ENCODE results near the gene PDGFA.

PDGFA gene

DNA sequence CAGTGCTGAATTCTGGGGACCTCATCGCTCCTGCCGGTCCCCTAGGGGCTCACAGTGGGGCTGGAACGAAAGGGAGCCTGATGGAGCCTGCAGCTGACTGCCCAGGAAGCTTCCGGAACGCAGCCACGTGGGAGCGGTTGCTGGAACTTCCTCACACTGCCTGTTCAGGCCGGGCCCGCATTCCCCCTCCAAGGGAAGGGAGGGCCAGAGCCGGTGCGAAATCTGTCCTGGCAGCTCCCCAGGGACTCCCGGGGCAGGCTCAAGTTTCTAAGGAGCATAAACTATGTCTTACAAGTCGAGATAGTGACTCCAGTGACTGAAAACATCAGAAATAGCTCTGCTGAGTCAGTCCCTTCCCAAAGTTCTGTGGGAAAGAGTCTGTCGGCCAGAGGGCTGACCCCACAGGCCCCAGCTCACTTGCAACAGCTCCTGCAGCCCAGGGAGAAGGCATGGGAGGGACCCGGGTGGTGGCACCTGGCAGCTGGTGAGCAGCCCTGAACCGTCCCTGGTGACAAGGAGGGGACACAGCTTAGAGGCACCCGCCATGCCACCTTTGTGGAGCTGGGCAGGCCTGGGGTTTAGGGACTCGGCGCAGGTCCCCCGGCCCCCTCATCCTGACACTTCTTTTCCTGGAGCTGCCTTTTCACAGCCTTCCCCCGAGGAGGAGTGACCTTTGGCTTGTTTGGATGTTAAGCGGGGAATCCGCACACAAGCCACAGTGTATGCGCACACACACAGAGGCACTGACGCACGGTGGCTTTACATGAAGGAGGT lies 47.6 kb downstream of the PDGFA start:
- TF ChIP-seq TCF12 (IDR thresholded peaks at IDR 0.05; ENCODE audit: low read depth) = 0 out of 2 replicates have a peak, but pooled peaks have one; percentile 50
- no peak for TF ChIP-seq RAD21 (IDR thresholded peaks at IDR 0.05; ENCODE audit: low read depth)
- TF ChIP-seq EP300 (IDR thresholded peaks at IDR 0.05; ENCODE audit: borderline replicate concordance) = peak; percentile 51; the same call in 1 of the 2 replicates
- TF ChIP-seq, protein P1, sequence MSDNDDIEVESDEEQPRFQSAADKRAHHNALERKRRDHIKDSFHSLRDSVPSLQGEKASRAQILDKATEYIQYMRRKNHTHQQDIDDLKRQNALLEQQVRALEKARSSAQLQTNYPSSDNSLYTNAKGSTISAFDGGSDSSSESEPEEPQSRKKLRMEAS (IDR thresholded peaks at IDR 0.05) = peak; percentile 97
- TF ChIP-seq YY1 (IDR thresholded peaks at IDR 0.05; ENCODE audit: low read depth) = no peak
- TF ChIP-seq, protein P2, sequence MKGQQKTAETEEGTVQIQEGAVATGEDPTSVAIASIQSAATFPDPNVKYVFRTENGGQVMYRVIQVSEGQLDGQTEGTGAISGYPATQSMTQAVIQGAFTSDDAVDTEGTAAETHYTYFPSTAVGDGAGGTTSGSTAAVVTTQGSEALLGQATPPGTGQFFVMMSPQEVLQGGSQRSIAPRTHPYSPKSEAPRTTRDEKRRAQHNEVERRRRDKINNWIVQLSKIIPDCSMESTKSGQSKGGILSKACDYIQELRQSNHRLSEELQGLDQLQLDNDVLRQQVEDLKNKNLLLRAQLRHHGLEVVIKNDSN (IDR thresholded peaks at IDR 0.05) = peak; percentile 60; the same call in 1 of the 2 replicates
- TF ChIP-seq NFIC (IDR thresholded peaks at IDR 0.05) = peak; percentile 55
- 0 out of 2 replicates have a peak, but pooled peaks have one; percentile 22 for TF ChIP-seq TEAD4 (IDR thresholded peaks at IDR 0.05)
- TF ChIP-seq FOXM1 (IDR thresholded peaks at IDR 0.05; ENCODE audit: borderline replicate concordance, low read depth) = no peak

GRCh38 chr7:471191-471865 lies 48.3 kb downstream of the PDGFA start:
- TF ChIP-seq RAD21 (IDR thresholded peaks at IDR 0.05; ENCODE audit: low read depth) (no peak), REST (IDR thresholded peaks at IDR 0.05; ENCODE audit: low read depth) (no peak), EGR1 (IDR thresholded peaks at IDR 0.05) (no peak), FOXM1 (IDR thresholded peaks at IDR 0.05; ENCODE audit: borderline replicate concordance, low read depth) (no peak), TCF12 (IDR thresholded peaks at IDR 0.05; ENCODE audit: low read depth) (no peak), YY1 (IDR thresholded peaks at IDR 0.05; ENCODE audit: low read depth) (no peak), CREB1 (IDR thresholded peaks at IDR 0.05; ENCODE audit: low read depth) (no peak), TAF1 (IDR thresholded peaks at IDR 0.05; ENCODE audit: low read depth) (no peak), EP300 (IDR thresholded peaks at IDR 0.05; ENCODE audit: borderline replicate concordance) (no peak), ZBTB7A (IDR thresholded peaks at IDR 0.05; ENCODE audit: low read depth) (no peak), CEBPB (IDR thresholded peaks at IDR 0.05) (no peak), TEAD4 (IDR thresholded peaks at IDR 0.05) (no peak), NFIC (IDR thresholded peaks at IDR 0.05) (no peak)
- TF ChIP-seq, protein P2 (IDR thresholded peaks at IDR 0.05) = no peak
- TF ChIP-seq, protein P1 (IDR thresholded peaks at IDR 0.05) = no peak

- no peak for TF ChIP-seq REST (IDR thresholded peaks at IDR 0.05; ENCODE audit: low read depth)
- no peak for TF ChIP-seq ZBTB7A (IDR thresholded peaks at IDR 0.05; ENCODE audit: low read depth)
- TF ChIP-seq TEAD4 (IDR thresholded peaks at IDR 0.05) = no peak
- no peak for TF ChIP-seq TCF12 (IDR thresholded peaks at IDR 0.05; ENCODE audit: low read depth)
- TF ChIP-seq, protein P2 (IDR thresholded peaks at IDR 0.05) = no peak
- TF ChIP-seq CREB1 (IDR thresholded peaks at IDR 0.05; ENCODE audit: low read depth) = no peak
- TF ChIP-seq RAD21 (IDR thresholded peaks at IDR 0.05; ENCODE audit: low read depth) = no peak
- no peak for TF ChIP-seq TAF1 (IDR thresholded peaks at IDR 0.05; ENCODE audit: low read depth)
- no peak for TF ChIP-seq CEBPB (IDR thresholded peaks at IDR 0.05)
- no peak for TF ChIP-seq FOXM1 (IDR thresholded peaks at IDR 0.05; ENCODE audit: borderline replicate concordance, low read depth)
- no peak for TF ChIP-seq EP300 (IDR thresholded peaks at IDR 0.05; ENCODE audit: borderline replicate concordance)
- TF ChIP-seq, protein P1 (IDR thresholded peaks at IDR 0.05) = no peak
- TF ChIP-seq NFIC (IDR thresholded peaks at IDR 0.05) = no peak
- no peak for TF ChIP-seq YY1 (IDR thresholded peaks at IDR 0.05; ENCODE audit: low read depth)
- TF ChIP-seq EGR1 (IDR thresholded peaks at IDR 0.05) = no peak
These were observed 50.1 kb downstream of the PDGFA start for GRCh38 chr7:469563-469961.

Measured in Ishikawa (cell line).